Measurements from ENCODE around the gene ITIH3.

DNA sequence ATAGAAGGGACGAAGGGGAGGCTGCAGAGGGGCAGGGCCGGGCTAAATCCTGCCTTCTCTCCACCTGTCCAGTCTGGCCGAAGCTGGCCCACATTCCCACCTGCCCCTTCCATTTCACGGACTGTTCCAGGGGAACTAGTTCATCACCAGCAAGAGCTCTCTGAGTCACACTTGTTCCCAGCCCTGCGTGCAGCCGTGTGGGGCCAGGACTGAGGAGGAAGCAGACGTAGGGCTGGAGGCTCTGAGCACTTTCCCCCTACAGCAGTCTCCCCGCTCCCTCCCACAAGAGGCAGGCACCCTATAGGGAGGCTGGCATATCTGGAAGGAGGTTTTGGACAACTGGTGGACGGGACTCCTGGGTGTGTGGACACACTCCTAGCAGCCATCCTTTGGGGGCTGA, 32.8 kb downstream of the ITIH3 start:
- TF ChIP-seq YY1 (IDR thresholded peaks at IDR 0.05; ENCODE audit: low read depth) (no peak), RFX5 (IDR thresholded peaks at IDR 0.05; ENCODE audit: low read length) (no peak), RAD21 (IDR thresholded peaks at IDR 0.05; ENCODE audit: low read length) (no peak), FOSL2 (IDR thresholded peaks at IDR 0.05; ENCODE audit: borderline replicate concordance, low read depth) (no peak)
- TF ChIP-seq, protein P1, sequence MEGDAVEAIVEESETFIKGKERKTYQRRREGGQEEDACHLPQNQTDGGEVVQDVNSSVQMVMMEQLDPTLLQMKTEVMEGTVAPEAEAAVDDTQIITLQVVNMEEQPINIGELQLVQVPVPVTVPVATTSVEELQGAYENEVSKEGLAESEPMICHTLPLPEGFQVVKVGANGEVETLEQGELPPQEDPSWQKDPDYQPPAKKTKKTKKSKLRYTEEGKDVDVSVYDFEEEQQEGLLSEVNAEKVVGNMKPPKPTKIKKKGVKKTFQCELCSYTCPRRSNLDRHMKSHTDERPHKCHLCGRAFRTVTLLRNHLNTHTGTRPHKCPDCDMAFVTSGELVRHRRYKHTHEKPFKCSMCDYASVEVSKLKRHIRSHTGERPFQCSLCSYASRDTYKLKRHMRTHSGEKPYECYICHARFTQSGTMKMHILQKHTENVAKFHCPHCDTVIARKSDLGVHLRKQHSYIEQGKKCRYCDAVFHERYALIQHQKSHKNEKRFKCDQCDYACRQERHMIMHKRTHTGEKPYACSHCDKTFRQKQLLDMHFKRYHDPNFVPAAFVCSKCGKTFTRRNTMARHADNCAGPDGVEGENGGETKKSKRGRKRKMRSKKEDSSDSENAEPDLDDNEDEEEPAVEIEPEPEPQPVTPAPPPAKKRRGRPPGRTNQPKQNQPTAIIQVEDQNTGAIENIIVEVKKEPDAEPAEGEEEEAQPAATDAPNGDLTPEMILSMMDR (IDR thresholded peaks at IDR 0.05) = no peak
